ENCODE results near the gene IKZF1.

Gene IKZF1

DNA sequence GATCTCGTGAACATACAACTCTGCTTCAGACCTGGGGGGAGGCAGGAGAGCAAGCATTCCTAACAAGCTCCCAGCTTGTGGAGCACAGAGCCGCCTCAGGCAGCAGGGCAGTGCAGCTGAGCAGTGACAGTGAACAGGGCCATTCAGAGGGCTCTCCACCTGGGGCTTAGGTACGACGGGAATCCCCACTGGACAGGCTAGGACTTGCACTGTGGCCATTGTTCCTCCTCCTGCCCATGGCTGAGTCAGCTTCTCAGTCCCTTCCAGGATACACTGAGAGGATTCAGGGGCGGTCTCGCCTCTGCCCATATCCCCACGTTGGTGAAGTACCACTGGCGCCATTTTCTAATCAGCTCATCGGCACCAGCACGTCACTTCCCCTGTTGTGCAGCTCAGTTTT, 74.6 kb downstream of the IKZF1 start:
- no peak overlapping the region for H3K4me3 ChIP-seq (ENCODE audit: low read depth, low read length)
- TF ChIP-seq, protein P1, sequence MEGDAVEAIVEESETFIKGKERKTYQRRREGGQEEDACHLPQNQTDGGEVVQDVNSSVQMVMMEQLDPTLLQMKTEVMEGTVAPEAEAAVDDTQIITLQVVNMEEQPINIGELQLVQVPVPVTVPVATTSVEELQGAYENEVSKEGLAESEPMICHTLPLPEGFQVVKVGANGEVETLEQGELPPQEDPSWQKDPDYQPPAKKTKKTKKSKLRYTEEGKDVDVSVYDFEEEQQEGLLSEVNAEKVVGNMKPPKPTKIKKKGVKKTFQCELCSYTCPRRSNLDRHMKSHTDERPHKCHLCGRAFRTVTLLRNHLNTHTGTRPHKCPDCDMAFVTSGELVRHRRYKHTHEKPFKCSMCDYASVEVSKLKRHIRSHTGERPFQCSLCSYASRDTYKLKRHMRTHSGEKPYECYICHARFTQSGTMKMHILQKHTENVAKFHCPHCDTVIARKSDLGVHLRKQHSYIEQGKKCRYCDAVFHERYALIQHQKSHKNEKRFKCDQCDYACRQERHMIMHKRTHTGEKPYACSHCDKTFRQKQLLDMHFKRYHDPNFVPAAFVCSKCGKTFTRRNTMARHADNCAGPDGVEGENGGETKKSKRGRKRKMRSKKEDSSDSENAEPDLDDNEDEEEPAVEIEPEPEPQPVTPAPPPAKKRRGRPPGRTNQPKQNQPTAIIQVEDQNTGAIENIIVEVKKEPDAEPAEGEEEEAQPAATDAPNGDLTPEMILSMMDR (IDR thresholded peaks at IDR 0.05; ENCODE audit: insufficient read depth, low read depth, low read length, missing control alignments) = no peak
- no peak for DNase-seq (ENCODE audit: low read depth)

DNA sequence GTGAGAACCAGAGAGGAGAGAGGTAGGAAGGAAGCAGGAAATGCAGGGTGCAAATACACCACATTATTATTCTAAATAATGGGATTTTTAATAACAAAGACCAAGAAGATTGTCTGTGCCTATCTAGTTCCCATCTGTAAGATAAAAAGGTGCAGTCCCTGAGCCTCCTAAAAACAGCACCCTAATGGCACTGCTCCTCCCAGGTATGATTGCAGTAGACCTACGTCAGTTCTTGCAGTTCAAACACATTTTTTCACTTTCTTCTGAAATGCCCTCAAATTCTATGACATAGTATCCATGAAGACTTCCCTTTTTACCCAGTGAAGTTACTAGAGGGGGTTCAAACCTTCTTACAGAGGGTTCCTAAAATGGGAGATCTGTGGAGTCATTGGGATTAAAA, 75.0 kb downstream of the IKZF1 start:
- no peak for DNase-seq (ENCODE audit: low read depth)
- H3K4me3 ChIP-seq (ENCODE audit: low read depth, low read length) = no peak overlapping the region
- TF ChIP-seq, protein P1 (IDR thresholded peaks at IDR 0.05; ENCODE audit: insufficient read depth, low read depth, low read length, missing control alignments) = no peak

DNA sequence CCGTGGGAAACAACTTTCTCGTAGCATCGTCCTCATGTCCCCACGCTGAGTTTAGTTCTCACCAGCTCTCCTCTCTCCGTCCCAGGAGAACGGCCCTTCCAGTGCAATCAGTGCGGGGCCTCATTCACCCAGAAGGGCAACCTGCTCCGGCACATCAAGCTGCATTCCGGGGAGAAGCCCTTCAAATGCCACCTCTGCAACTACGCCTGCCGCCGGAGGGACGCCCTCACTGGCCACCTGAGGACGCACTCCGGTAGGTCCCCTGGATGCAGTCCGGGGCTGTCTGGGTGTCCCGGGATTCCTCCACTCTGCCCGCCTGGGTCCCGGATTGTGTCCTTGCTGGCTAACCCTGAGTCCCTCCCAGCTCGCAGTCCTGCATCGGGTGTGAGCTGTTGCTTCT, 77.9 kb downstream of the IKZF1 start:
- no peak overlapping the region for H3K4me3 ChIP-seq (ENCODE audit: low read depth, low read length)
- DNase-seq (ENCODE audit: low read depth) = no peak
- TF ChIP-seq, protein P1 (IDR thresholded peaks at IDR 0.05; ENCODE audit: insufficient read depth, low read depth, low read length, missing control alignments) = no peak

DNA sequence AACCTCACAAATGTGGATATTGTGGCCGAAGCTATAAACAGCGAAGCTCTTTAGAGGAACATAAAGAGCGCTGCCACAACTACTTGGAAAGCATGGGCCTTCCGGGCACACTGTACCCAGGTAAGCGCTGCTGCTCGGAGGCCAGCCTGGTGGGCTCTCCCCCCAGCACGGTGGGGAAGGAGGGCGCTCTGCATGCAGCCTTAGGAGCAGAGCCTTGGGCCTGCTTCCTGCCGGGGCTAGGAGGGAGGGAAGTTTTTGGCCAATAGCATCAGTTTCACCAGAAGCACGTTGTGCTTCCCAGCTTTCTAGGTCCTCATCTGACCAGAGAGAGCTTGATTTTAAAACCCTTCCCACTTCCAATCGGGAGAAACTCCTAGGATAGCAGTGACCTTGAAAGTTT, 82.8 kb downstream of the IKZF1 start:
- TF ChIP-seq, protein P1 (IDR thresholded peaks at IDR 0.05; ENCODE audit: insufficient read depth, low read depth, low read length, missing control alignments) = no peak
- no peak overlapping the region for H3K4me3 ChIP-seq (ENCODE audit: low read depth, low read length)

DNA sequence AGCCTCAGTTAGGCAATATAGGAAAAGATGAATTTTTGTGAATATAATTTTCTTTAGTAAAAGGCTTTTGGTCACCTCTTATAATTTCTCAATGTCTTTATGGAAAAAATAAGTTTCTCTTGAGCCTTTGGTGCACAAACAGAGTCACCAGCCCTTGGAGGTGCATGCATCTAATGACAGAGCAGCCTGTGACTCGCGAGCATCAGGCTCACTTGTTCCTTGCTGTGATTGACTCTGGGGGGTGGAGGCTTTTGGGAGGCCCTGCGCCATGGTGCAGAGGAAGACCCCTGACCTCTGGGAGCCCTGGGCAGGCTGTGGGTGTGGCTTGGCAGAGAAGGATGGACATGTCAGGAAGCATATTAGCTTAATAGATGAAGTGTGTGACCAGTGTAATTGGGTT, 85.4 kb downstream of the IKZF1 start:
- DNase-seq (ENCODE audit: low read depth) = no peak
- TF ChIP-seq, protein P1 (IDR thresholded peaks at IDR 0.05; ENCODE audit: insufficient read depth, low read depth, low read length, missing control alignments) = no peak
- H3K4me3 ChIP-seq (ENCODE audit: low read depth, low read length) = no peak overlapping the region

More for the DNA sequence above, 82.8 kb downstream of the IKZF1 start:
- DNase-seq (ENCODE audit: low read depth) = no peak

DNA sequence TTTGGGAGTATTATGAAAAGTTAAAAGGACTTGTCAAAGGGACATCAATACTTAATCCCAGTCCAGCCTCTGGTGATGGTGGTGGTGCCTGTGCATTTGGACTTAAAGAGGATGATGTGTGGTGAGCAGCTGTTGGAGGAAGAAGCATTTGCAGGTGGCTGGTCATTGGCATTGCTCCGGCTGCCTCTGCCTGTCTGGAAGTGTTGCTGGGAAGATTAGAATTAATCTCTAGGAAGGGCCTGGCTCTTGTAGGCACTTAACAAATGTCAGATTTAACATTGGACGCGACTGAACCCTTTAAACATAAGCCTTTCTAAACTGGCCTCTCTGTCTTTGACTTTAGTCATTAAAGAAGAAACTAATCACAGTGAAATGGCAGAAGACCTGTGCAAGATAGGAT, 86.9 kb downstream of the IKZF1 start:
- no peak overlapping the region for H3K4me3 ChIP-seq (ENCODE audit: low read depth, low read length)
- TF ChIP-seq, protein P1 (IDR thresholded peaks at IDR 0.05; ENCODE audit: insufficient read depth, low read depth, low read length, missing control alignments) = no peak
- DNase-seq (ENCODE audit: low read depth) = no peak

DNA sequence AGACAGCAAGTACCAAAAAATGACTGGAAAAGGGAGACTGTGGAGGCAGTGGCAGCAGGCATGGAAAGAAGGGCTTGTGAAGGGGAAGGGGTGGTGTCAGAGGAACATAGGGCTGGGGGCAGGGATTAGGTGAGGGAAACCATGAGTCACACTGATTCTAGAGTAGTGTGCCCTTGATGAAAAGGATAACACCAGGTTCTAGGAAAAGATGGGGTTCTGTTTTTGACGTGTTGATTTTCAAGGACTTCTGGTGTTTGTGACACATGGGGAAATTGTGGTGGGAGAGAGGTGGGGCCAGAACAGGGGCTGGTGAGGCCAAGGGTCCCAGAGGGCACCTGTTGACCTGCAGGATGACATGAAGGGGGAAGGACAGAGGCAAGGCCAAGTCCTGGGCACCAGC, 88.6 kb downstream of the IKZF1 start:
- no peak overlapping the region for H3K4me3 ChIP-seq (ENCODE audit: low read depth, low read length)
- DNase-seq (ENCODE audit: low read depth) = no peak
- TF ChIP-seq, protein P1 (IDR thresholded peaks at IDR 0.05; ENCODE audit: insufficient read depth, low read depth, low read length, missing control alignments) = no peak

Measured in GM12865 (cell line).